ENCODE results near the gene KRT5. TPM values are rescaled to one million over a fixed set of nuclear protein-coding genes. Genes with fewer than 3 reads are reported as not detected.

Gene KRT5
- total RNA-seq, 1 donor from 2014 or later = 3.0 TPM

GRCh38 chr12:52539083-52539820 is 19.1 kb upstream of the KRT5 start:
- DNase-seq (ENCODE audit: low spot score) = no peak

- no peak for DNase-seq (ENCODE audit: low spot score)
These were observed 16.9 kb upstream of the KRT5 start for GRCh38 chr12:52537101-52537500.

- DNase-seq (ENCODE audit: low spot score) = no peak
These were observed 15.4 kb upstream of the KRT5 start for GRCh38 chr12:52535574-52535973.

GRCh38 chr12:52534482-52534881 is 14.3 kb upstream of the KRT5 start:
- no peak for DNase-seq (ENCODE audit: low spot score)

DNA sequence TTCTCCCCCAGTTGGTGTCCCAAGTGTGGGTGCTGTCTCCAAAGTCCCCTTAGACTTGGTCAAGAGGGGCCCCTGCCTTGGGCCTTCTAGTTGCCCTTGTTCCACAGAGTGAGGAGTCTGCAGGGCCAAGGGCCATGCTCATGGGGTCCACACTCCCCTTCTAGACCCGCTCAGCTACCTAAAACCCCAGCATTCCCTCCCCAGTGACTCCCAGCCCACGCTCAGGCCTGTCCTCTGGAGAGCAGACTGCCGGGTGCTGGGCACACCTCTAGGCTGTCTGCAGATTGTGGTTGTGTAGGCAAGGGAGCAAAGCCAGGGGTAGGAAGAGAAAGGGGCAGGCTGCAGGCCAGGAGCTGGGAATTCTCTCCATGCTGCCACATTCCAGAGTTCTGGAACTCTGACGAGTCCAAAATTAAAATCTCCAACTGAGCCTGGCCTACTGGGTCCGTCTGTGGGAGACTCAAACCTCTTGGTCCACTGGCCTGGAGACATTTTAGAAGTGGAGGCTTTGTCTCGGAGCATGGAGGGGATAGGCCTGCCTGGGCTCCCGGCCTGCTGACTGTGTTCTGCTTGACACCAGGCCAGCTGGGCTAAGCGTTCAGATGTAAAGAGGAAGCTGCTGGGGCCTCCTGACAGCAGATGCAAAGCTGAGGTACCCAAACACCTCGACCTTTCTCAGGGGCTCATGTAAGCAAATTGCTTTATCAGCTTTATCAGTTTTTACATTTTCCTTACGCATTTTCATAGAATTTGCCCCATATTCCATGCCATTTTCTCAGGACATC is 13.7 kb upstream of the KRT5 start:
- no peak for DNase-seq (ENCODE audit: low spot score)

- DNase-seq (ENCODE audit: low spot score) = no peak
These were observed 12.4 kb upstream of the KRT5 start for GRCh38 chr12:52532636-52533035.

DNA sequence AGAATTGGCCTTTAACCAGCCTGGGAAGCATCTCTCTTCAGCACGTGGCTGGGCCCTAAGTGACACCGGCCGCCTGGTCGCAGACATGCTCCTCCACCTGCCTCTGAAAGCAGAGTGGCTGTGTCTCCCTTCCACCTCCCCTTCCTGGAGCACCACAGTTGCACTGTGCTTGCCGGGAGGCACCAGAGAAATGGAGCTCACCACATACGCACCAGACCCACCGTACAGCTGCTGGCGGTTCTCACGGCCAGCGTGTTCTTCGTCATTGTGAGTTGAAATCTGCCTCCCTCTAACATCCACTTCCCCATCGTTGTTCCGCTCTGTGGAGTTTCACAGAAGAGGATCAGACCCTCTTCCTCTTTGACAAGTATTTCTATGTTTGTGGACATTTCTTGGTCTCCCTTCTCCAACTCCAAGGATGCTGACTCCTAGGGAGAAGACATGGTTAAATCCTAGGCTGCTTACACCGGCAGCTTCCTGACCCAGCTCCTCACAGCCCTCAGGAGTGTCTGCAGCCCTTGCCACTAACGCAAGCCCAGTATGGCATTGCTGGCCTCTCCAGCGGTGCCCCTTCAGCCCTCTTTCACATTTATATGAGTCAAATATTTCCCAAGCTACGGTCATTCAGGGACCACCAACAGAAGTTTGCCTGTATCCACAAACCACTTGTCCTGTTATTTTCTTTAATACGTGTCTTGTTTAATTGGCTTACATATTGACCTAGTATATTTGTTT is 11.5 kb upstream of the KRT5 start:
- no peak for DNase-seq (ENCODE audit: low spot score)

GRCh38 chr12:52530905-52531304 is 10.7 kb upstream of the KRT5 start:
- peak; percentile 57 for DNase-seq (ENCODE audit: low spot score)

GRCh38 chr12:52530366-52530765 is 10.2 kb upstream of the KRT5 start:
- DNase-seq (ENCODE audit: low spot score) = peak; percentile 65

DNA sequence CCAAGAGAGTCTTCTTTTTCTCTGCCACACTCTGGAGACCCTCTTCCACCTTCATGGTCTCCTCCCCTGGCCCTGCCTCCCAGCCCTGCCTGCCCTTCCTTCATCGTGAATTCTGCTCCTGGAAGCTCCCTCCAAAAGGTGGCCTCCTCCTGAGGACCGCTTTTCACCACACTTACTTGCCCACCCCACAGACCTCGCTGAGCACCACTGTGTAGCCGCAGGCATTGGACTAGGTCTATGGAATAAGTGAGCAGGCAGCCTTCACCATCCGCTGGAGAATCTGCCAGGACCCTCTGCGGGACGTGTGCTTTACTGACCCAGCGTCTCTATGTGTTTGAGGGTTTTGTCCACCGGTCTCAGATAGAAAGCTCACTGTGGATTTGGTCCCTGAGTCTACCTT is 9.7 kb upstream of the KRT5 start:
- peak; percentile 76 for DNase-seq (ENCODE audit: low spot score)

GRCh38 chr12:52529417-52529816 is 9.2 kb upstream of the KRT5 start:
- DNase-seq (ENCODE audit: low spot score) = peak; percentile 65

DNA sequence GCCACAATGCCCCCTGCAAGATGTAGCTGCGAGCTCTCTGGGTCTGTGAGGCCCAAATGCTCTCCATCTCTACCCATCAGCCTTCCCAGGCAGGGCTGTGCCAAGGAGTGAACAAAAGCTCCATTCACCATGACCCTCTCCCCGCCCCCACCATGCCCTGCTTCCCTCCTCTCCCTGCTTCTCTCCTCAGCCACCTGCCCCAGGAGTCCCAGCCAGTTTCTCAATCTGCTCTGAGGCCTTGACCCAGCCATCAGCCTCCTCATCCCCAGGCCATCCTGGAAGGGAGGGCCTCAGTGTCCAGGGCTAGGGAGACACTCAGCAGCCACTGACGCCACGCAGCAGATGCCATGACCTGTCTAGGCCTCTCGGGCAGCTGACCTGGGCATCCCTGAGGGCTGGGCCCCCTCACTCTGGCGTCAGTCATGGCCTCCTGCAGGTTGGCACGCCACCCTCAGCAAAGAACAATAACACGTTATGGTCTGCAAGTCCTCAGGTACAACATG is 8.5 kb upstream of the KRT5 start:
- peak; percentile 72 for DNase-seq (ENCODE audit: low spot score)

DNA sequence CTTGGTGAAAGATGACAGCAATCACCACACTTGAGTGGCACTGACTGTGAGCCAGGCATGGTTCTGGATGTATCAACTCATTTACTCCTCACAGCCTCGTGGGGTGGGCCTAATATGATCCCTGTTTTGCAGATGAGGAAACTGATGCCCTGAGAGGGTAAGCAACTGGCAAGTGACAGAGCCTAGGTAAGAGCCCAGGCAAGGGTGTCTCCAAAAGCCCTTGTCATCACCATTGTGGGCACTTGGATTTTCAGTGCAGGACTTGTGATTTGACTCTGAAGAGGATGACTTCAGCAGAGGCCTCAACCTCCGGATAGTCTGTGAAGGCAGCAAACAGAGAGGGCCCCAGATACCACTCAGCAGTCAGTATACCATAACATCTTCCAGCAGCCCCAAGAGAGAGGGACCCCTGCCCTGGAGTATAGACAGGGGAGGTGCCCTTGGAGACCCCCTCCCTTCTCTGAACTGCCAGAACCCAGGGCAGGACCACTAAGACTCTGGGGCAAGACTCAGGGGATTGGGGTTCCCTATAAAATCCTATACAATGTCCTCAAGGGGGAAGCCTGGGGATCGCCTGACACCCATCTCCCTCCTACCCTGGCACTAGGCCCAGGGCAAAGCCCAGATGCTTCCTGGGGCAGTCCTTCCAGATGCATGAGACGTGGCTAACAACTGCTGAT is 7.1 kb upstream of the KRT5 start:
- DNase-seq (ENCODE audit: low spot score) = no peak

GRCh38 chr12:52526511-52526951 is 6.3 kb upstream of the KRT5 start:
- DNase-seq (ENCODE audit: low spot score) = peak; percentile 88

DNA sequence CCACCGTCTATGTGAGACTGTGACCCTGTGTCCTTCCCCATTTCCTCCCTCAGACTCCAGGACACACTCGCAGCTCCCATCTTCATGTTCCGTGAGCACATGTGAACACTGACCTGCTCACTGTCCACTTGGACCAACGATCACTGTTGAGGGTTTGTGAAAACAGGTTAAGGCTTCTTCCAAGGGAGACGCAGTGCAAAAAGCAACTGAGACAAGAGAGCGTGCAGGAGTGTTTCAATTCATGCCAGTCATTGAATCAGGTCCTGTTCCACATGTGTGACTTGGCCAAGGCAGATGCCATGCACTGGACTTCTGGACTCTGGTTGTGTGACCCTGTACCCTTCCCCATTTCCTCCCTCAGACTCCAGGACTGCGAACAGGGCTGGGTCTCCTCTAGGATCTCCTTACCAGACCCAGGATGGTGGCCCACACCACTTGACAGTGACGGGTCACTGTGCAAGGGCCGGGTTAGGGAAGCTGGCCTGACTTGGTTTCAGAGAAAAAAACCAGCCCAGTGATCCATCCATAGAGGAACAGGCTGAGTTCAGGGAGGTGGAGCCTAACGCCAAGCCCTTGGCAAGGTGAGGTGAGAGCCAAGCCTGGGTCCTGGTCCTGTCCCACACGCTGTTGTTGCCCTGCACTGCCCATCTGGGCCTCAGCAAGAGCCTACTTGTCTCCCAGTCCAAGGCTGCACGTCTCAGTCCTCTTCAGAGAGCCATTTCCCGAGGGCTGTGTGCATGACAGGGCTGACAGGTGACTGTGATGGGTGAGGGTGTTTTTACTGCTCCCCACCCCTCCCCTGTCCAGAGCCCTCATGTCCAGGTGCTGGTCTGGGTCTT is 5.7 kb upstream of the KRT5 start:
- DNase-seq (ENCODE audit: low spot score) = no peak

DNA sequence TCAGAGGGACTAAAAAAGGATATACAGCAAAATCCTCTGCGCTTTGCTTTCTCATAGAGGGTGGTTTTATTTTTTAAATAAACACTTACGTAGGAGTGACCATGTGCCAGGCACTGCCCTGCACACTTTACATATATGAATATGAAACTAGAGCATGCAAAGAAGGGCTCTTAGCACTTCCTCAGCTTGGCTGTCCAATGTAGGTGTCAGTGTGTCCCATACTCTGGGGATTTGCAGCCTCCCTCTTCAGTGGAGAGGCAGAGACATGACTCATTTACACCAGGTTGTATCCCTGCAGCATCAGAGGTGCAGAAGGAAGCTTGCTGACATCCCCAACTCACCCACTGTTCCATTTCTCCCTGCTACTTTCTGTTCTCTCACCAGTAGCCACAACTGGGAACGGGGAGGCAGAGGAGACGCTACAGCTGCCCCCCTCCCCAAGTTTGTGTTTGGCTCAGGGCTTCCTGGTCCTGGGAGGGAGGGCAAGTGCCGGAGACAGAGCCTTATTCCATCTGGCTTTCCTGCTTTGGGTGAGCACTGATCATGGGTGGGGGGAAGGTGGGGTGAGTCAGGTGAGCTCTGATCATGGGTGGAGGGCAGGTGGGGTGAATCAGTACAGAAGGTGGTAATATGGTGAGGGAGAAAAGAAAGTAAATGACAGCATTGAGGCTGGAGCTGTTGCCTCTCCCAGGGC is 4.9 kb upstream of the KRT5 start:
- no peak for DNase-seq (ENCODE audit: low spot score)

DNA sequence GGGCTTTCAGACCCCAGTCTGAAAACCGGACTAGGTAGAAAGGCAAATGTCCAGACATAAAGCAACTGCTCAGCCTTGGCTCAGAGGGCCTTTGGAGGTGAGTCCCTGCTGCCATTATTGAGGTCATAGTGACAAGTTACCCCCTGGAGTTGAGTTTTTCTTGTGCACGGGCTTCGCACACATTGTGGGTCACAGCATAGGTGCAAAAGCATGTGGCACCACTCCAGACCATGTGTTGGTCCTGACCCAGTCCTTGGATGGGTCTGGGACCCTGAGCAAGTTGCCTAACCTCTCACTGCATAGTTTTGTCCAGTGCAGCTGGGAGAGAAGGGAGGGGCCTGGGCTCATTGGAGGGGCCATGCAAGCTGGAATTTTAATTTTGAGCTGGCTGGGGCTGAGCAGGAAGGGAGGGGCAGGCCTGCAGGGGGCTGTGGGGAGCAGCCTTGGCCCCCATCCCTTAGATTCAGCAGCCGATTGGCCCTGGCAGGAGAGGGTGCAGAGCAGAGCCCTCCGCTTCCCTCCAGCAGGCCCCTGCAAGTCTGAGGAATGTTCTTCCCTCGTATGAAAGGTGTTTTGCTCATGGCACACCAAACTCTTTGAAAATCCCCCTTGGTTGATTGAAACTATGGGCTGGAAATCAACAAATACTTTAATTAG is 4.2 kb upstream of the KRT5 start:
- DNase-seq (ENCODE audit: low spot score) = no peak

DNA sequence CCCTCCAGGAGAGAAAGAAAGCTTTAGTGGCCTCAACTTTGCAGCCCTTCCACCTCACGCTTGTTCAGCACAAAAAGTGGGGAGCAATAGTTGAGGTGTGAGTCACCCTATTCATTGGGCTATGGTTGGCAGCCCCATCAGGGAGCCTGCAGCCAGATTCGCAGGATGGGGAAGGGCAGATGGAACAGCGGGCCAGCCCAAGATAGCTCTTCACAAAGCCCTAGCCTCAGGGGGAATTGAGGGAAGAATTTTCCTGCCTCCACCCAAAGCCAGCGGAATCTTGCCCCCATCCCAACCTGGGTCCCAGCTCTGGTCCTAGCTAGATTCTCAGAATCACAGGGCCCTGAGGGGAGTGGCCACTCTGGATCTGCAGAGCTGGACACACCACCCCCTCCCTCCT is 3.6 kb upstream of the KRT5 start:
- DNase-seq (ENCODE audit: low spot score) = no peak

GRCh38 chr12:52522346-52523011 is 2.3 kb upstream of the KRT5 start:
- DNase-seq (ENCODE audit: low spot score) = no peak
